ENCODE data around the gene MYO5B. TPM values are rescaled to one million over a fixed set of nuclear protein-coding genes. Genes with fewer than 3 reads are reported as not detected.
A peak's percentile ranks its signal among the peaks of the same experiment; 100 is the strongest.

MYO5B gene
- total and polyA plus RNA-seq, 10 of the 15 experiments (the other 5 are each of a cell fraction or from before 2014, with no cell fraction given) = 2.5 to 4.5 (median 3.3) TPM

- TF ChIP-seq MYC (IDR thresholded peaks at IDR 0.05; ENCODE audit: insufficient read depth, insufficient read length, insufficient replicate concordance, low read length, severe bottlenecking) (no peak), JUND (IDR thresholded peaks at IDR 0.05; ENCODE audit: low read depth, low read length) (0 out of 2 replicates have a peak, but pooled peaks have one; percentile 48), DPF2 (IDR thresholded peaks at IDR 0.05) (peak; percentile 87), CBX3 (IDR thresholded peaks at IDR 0.05; ENCODE audit: borderline replicate concordance, low read depth) (no peak), BMI1 (IDR thresholded peaks at IDR 0.05; ENCODE audit: borderline replicate concordance) (peak; percentile 50; the same call in 1 of the 2 replicates), BHLHE40 (IDR thresholded peaks at IDR 0.05; ENCODE audit: borderline replicate concordance in 1 of 2, low read depth in 2 of 2, low read length in 1 of 2) (peak in 1 of 2 experiments; percentile 46; a peak in 2 of 4 replicates), SMARCA5 (IDR thresholded peaks at IDR 0.05) (no peak), RELB (IDR thresholded peaks at IDR 0.05; ENCODE audit: low read depth) (peak; percentile 52; the same call in 1 of the 2 replicates), ZNF274 (IDR thresholded peaks at IDR 0.05; ENCODE audit: insufficient read depth, insufficient read length) (no peak), KAT2A (conservative IDR thresholded peaks at IDR 0.05; ENCODE audit: control insufficient read depth, low read depth, low read length) (no peak), EED (IDR thresholded peaks at IDR 0.05; ENCODE audit: low read depth) (peak; percentile 89), GATAD2B (conservative IDR thresholded peaks at IDR 0.05; ENCODE audit: low read depth) (peak; percentile 55; the same call in 1 of the 2 replicates), ATF7 (IDR thresholded peaks at IDR 0.05; ENCODE audit: low read depth) (peak; percentile 71), CUX1 (IDR thresholded peaks at IDR 0.05; ENCODE audit: insufficient replicate concordance, low read depth, low read length) (no peak), EP300 (IDR thresholded peaks at IDR 0.05; ENCODE audit: borderline replicate concordance in 1 of 2, control insufficient read depth in 1 of 2, low read depth in 2 of 2, low read length in 2 of 2) (peak in 1 of 2 experiments; percentile 82; a peak in 1 of 4 replicates), BCL3 (IDR thresholded peaks at IDR 0.05; ENCODE audit: borderline replicate concordance, insufficient read depth, low read depth, low read length, poor library complexity, severe bottlenecking) (no peak), IKZF1 (conservative IDR thresholded peaks at IDR 0.05) (peak; percentile 89), GABPA (IDR thresholded peaks at IDR 0.05; ENCODE audit: low read depth) (0 out of 2 replicates have a peak, but pooled peaks have one; percentile 25), BCL11A (IDR thresholded peaks at IDR 0.05; ENCODE audit: low read depth, low read length) (peak; percentile 68), E2F4 (IDR thresholded peaks at IDR 0.05; ENCODE audit: low read depth, low read length) (no peak), RUNX3 (IDR thresholded peaks at IDR 0.05; ENCODE audit: low read length) (peak; percentile 82), NR2F1 (conservative IDR thresholded peaks at IDR 0.05) (peak; percentile 65)
These were observed 97.2 kb downstream of the MYO5B start (continued) for GRCh38 chr18:50097702-50098101.
